C4-2B (cell line): ENCODE measurements around the gene CDKN2B-AS1.

Experiments used
- ZFX ChIP-seq: fragments of 450-650 bp; IDR thresholded peaks from 2 replicates; pipeline ENCODE4 v1.6.1; 2017
- TF ChIP-seq, protein P1 (sequence below): fragments of 450-650 bp; conservative IDR thresholded peaks from 2 replicates; pipeline ENCODE4 v1.5.1; 2017; ENCODE audit warnings: mild to moderate bottlenecking

DNA sequence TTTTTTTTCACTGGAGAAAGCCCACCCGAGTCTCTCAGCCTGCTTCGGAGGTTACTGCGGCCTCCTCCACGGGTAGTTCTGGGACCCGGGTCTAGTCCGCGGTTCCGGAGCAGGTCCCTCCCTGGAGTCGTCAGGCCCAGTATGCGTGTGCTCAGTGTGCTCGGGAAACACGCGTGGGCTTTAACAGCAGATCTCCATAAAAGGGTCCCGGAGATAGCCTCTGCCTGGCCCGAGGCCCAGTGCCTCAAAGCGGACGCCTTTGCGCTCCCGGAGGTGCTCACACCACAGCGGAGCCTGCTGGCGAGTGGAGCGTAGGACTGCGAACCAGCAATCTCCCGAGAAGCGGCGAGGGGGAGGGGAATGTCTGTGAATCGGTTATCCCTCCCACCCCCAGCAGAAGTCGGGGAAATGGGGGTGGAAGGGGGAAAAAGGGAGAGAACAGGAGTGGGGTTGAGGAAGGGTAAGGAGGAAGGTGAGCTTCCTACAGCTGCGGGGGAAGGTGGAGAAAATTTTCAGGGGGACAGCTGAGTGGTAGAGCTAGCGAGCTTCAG lies 29.1 kb upstream of the CDKN2B-AS1 start:
- TF ChIP-seq, protein P1, sequence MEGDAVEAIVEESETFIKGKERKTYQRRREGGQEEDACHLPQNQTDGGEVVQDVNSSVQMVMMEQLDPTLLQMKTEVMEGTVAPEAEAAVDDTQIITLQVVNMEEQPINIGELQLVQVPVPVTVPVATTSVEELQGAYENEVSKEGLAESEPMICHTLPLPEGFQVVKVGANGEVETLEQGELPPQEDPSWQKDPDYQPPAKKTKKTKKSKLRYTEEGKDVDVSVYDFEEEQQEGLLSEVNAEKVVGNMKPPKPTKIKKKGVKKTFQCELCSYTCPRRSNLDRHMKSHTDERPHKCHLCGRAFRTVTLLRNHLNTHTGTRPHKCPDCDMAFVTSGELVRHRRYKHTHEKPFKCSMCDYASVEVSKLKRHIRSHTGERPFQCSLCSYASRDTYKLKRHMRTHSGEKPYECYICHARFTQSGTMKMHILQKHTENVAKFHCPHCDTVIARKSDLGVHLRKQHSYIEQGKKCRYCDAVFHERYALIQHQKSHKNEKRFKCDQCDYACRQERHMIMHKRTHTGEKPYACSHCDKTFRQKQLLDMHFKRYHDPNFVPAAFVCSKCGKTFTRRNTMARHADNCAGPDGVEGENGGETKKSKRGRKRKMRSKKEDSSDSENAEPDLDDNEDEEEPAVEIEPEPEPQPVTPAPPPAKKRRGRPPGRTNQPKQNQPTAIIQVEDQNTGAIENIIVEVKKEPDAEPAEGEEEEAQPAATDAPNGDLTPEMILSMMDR, result no peak
- no peak for TF ChIP-seq ZFX
